Measurements from ENCODE around the gene B4GALNT4. TPM values are rescaled to one million over a fixed set of nuclear protein-coding genes. Genes with fewer than 3 reads are reported as not detected.

B4GALNT4 gene
- total RNA-seq, 6 experiments from 2014 or later, result 6.4 to 12.1 (median 8.4) TPM

DNA sequence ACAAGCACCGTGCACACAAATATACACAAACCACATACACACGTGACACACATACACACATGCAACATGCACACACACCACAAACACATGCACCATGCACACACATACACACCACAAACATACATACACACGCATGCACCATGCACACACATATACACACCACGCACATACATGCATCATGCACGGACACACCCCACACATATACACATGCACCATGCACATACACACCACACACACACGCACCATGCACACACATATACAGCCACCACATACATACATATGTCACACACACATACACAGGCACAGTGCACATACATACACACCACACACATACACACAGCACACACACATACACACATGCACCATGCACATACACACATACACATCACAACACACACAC, 12.7 kb upstream of the B4GALNT4 start:
- TF ChIP-seq, protein P1, sequence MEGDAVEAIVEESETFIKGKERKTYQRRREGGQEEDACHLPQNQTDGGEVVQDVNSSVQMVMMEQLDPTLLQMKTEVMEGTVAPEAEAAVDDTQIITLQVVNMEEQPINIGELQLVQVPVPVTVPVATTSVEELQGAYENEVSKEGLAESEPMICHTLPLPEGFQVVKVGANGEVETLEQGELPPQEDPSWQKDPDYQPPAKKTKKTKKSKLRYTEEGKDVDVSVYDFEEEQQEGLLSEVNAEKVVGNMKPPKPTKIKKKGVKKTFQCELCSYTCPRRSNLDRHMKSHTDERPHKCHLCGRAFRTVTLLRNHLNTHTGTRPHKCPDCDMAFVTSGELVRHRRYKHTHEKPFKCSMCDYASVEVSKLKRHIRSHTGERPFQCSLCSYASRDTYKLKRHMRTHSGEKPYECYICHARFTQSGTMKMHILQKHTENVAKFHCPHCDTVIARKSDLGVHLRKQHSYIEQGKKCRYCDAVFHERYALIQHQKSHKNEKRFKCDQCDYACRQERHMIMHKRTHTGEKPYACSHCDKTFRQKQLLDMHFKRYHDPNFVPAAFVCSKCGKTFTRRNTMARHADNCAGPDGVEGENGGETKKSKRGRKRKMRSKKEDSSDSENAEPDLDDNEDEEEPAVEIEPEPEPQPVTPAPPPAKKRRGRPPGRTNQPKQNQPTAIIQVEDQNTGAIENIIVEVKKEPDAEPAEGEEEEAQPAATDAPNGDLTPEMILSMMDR (IDR thresholded peaks at IDR 0.05), result no peak
- H3K36me3 Mint-ChIP-seq (ENCODE audit: low read depth), result no peaks in the 10 kb centered on the region
- peaks cover 5% of the 10 kb centered on the region; the same call in 1 of the 2 replicates for H3K27me3 Mint-ChIP-seq (ENCODE audit: insufficient read depth)
- H3K27ac Mint-ChIP-seq, result no peak overlapping the region
- peaks cover 29% of the 10 kb centered on the region for H3K4me1 Mint-ChIP-seq (ENCODE audit: low read depth)
- DNase-seq, result no peak
- H3K9me3 Mint-ChIP-seq, result peaks cover 6% of the 10 kb centered on the region; the same call in 1 of the 2 replicates
- no peak overlapping the region for H3K4me3 Mint-ChIP-seq

DNA sequence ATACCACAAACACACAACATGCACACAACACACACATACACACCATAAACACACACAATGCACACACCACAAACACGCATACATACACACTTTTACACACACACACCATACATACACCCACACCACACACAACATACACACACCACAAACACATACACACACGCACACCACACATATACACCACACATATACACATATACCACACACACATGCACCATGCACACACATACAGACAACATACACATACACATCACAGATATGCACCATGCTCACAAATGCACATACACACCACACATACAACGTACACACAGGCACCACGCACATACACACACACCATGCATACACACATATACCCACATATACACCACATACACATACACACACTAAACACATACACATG, 11.7 kb upstream of the B4GALNT4 start:
- DNase-seq, result no peak
- Mint-ChIP-seq H3K36me3 (ENCODE audit: low read depth) (no peaks in the 10 kb centered on the region), H3K27ac (no peak overlapping the region), H3K9me3 (peaks cover 7% of the 10 kb centered on the region; the same call in 1 of the 2 replicates), H3K4me3 (no peak overlapping the region), H3K4me1 (ENCODE audit: low read depth) (peaks cover 29% of the 10 kb centered on the region), H3K27me3 (ENCODE audit: insufficient read depth) (peaks cover 3% of the 10 kb centered on the region; the same call in 1 of the 2 replicates)
- TF ChIP-seq, protein P1 (IDR thresholded peaks at IDR 0.05), result no peak

DNA sequence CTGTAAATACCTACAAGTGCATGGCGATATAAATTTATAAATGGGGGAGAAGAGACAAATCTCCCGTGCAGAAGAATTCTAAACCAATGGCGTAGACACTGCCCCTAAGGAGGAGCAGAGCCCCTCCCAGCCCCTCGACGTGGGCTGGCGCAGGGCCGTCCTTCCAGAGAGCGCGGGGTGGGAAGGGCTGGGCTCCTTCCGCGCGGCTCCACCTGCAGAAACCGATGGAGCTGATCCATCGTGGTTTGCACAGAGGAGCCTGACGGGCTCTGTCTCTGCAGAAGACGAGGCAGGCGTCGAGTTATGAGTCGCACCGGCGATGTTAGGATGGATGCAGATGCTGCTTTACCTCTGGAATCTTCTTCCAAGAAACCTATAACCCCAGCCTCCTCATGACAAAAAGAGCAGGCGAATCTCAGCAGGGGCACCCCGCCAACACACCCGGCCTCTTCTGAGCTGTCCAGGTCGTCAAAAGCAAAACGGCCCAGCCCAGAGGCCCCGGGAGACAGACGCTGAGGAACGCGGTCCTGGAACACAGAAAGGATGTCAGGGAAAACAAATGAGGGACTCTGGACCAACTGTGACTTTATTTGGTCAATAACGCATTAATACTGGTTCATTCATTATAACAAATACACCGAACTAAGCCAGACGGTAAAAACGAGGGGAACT, 11.0 kb upstream of the B4GALNT4 start:
- TF ChIP-seq, protein P1 (IDR thresholded peaks at IDR 0.05), result no peak
- no peak for DNase-seq
- H3K27ac Mint-ChIP-seq, result no peak overlapping the region
- H3K36me3 Mint-ChIP-seq (ENCODE audit: low read depth), result no peaks in the 10 kb centered on the region
- H3K4me1 Mint-ChIP-seq (ENCODE audit: low read depth), result peaks cover 22% of the 10 kb centered on the region
- H3K4me3 Mint-ChIP-seq, result no peak overlapping the region
- H3K9me3 Mint-ChIP-seq, result peaks cover 7% of the 10 kb centered on the region; the same call in 1 of the 2 replicates
- H3K27me3 Mint-ChIP-seq (ENCODE audit: insufficient read depth), result peaks cover 3% of the 10 kb centered on the region; the same call in 1 of the 2 replicates

DNA sequence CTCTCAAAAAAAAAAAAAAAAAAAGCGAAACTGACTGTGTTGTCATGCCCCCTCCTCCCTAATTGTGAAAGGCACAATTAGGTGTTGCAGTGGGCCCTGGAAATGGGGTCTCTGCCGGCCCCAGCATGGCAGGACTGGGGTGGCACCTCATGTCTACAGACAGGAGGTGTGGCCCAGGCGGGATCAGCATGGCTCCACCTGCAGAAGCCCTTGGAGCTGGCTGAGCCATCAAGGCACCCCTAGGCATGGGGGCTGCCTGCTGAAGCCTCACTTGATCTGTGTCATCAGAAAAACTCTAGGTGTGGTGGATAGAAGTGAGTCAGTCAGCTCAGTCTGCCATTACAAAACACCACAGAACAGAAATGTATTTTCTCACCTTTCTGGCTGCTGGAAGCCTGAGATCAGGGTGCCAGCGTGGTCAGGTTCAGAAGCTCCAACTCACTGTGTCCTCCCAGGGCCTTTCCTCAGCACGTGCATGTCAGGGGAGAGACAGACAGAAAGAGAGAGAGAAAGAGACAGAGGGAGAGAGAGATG, 10.1 kb upstream of the B4GALNT4 start:
- Mint-ChIP-seq H3K27me3 (ENCODE audit: insufficient read depth) (peaks cover 5% of the 10 kb centered on the region; the same call in 1 of the 2 replicates), H3K4me3 (no peak overlapping the region), H3K4me1 (ENCODE audit: low read depth) (peaks cover 12% of the 10 kb centered on the region), H3K27ac (no peak overlapping the region), H3K36me3 (ENCODE audit: low read depth) (no peaks in the 10 kb centered on the region), H3K9me3 (peaks cover 7% of the 10 kb centered on the region; the same call in 1 of the 2 replicates)
- no peak for DNase-seq
- TF ChIP-seq, protein P1 (IDR thresholded peaks at IDR 0.05), result no peak

DNA sequence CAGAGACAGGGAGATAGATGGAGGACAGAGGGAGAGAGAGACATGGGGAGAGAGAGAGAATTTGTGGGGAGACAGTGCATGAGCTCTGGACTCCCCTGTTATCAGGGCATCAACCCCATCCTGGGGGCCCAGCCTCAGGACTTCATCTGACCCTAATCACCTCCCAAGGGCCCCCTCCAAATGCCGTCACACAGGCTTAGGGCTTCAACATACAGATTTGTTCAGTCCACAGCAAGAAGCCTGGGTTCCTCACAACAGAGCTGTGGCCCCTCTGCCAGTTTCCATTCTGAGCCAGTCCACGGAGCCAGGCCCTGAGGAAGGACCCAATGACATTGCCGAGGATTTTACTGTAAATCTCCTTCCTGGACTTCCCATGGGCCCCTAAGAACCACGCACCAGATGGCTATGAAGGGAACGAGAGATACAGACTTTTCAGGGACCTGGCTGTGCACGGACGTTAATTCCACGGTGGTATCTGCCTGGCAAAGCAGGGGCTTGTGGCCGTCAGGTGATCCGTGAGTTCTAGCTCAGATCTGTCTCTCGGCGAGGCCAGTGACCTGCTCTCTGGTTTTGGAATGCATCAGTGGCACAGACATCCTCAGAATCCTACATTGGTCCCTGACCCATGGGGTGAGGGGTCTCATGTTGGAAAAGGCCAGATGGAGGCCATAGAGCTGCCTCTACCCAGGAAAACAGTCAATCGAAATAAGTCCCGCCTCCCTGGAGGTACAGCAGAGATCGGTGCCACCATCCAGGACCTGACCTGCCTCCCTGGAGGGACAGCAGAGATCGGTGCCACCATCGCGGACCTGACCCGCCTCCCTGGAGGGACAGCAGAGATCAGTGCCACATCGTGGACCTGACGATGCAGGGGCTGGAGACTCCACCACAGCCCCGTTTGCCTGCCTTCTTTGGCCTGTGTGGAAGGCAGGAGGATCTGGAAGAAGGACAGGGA, 8.7 kb upstream of the B4GALNT4 start:
- DNase-seq, result no peak
- H3K27ac Mint-ChIP-seq, result no peak overlapping the region
- no peaks in the 10 kb centered on the region; the same call in 1 of the 2 replicates for H3K4me1 Mint-ChIP-seq (ENCODE audit: low read depth)
- TF ChIP-seq, protein P1 (IDR thresholded peaks at IDR 0.05), result no peak
- no peak overlapping the region for H3K4me3 Mint-ChIP-seq
- peaks cover 6% of the 10 kb centered on the region for H3K27me3 Mint-ChIP-seq (ENCODE audit: insufficient read depth)
- no peaks in the 10 kb centered on the region for H3K36me3 Mint-ChIP-seq (ENCODE audit: low read depth)
- peaks cover 7% of the 10 kb centered on the region; the same call in 1 of the 2 replicates for H3K9me3 Mint-ChIP-seq

All from HFFc6 (cell line).